ENCODE data around the gene NOVA2.

- TF ChIP-seq CTCF (IDR thresholded peaks at IDR 0.05): no peak
- TF ChIP-seq EP300 (IDR thresholded peaks at IDR 0.05; ENCODE audit: borderline replicate concordance in 1 of 2, low read depth in 1 of 2, low read length in 1 of 2): no peak
- no peak for TF ChIP-seq POLR2AphosphoS5 (IDR thresholded peaks at IDR 0.05; ENCODE audit: low read depth, low read length)
- no peak for TF ChIP-seq JUND (IDR thresholded peaks at IDR 0.05)
- no peak for TF ChIP-seq USF1 (IDR thresholded peaks at IDR 0.05; ENCODE audit: borderline replicate concordance, low read depth)
- TF ChIP-seq NFIC (IDR thresholded peaks at IDR 0.05; ENCODE audit: borderline replicate concordance): no peak
- no peak for TF ChIP-seq MAX (IDR thresholded peaks at IDR 0.05; ENCODE audit: low read depth)
- no peak for TF ChIP-seq USF2 (IDR thresholded peaks at IDR 0.05; ENCODE audit: borderline replicate concordance, low read depth, low read length)
- TF ChIP-seq YY1 (IDR thresholded peaks at IDR 0.05; ENCODE audit: low read depth): no peak
- TF ChIP-seq RAD21 (IDR thresholded peaks at IDR 0.05; ENCODE audit: low read length): no peak
Observed at GRCh38 chr19:45919678-45920077, 54.0 kb downstream of the NOVA2 start.
